GM23338 (cell line): ENCODE results near the gene PROSER2. TPM values are rescaled to one million over a fixed set of nuclear protein-coding genes. Genes with fewer than 3 reads are reported as not detected.

Experiments used
- ATAC-seq: fragments of 200-7000 bp; cut with Tn5 transposase; 3 replicates; pipeline ENCODE4 v1.9.1; 2020
- DNase-seq: peaks from one replicate; pipeline ENCODE4 v3.0.0-alpha.2; 2015; ENCODE audit warnings: low spot score
- H2AFZ ChIP-seq: fragments of 200-600 bp; sonication (generic); 2 replicates; pipeline ENCODE4 v1.8.0; 2016; ENCODE audit warnings: antibody characterized with exemption, mild to moderate bottlenecking, moderate library complexity
- H3F3A ChIP-seq: fragments of 200-600 bp; sonication (generic); replicated peaks from 2 replicates; pipeline ENCODE4 v1.8.0; 2017; ENCODE audit warnings: antibody characterized with exemption, mixed run types, low read depth
- H3K27ac ChIP-seq: fragments of 200-600 bp; sonication (generic); 2 replicates; pipeline ENCODE4 v1.6.1; 2016; ENCODE audit warnings: low read depth
- H3K27me3 ChIP-seq: fragments of 200-600 bp; sonication (generic); 2 replicates; pipeline ENCODE4 v1.8.0; 2016; ENCODE audit warnings: mild to moderate bottlenecking, mixed run types, moderate library complexity; ENCODE audit not compliant: insufficient read depth
- H3K36me3 ChIP-seq: fragments of 200-600 bp; sonication (generic); 2 replicates; pipeline ENCODE4 v1.8.0; 2016; ENCODE audit warnings: mild to moderate bottlenecking; ENCODE audit not compliant: insufficient read depth
- H3K4me1 ChIP-seq: fragments of 200-600 bp; sonication (generic); 2 replicates; pipeline ENCODE4 v1.8.0; 2016; ENCODE audit warnings: mild to moderate bottlenecking, moderate library complexity; ENCODE audit not compliant: insufficient read depth
- H3K4me2 ChIP-seq: fragments of 200-600 bp; sonication (generic); 2 replicates; pipeline ENCODE4 v1.7.1; 2017; ENCODE audit warnings: mixed run types
- H3K4me3 ChIP-seq: fragments of 200-600 bp; sonication (generic); 2 replicates; pipeline ENCODE4 v1.6.1; 2016; ENCODE audit warnings: mixed run types
- H3K79me2 ChIP-seq: fragments of 200-600 bp; sonication (generic); replicated peaks from 2 replicates; pipeline ENCODE4 v1.8.0; 2017; ENCODE audit warnings: mild to moderate bottlenecking; ENCODE audit not compliant: insufficient read depth
- H3K9me2 ChIP-seq: fragments of 200-600 bp; sonication (generic); 2 replicates; pipeline ENCODE4 v1.8.0; 2017; ENCODE audit not compliant: insufficient read depth
- H4K20me1 ChIP-seq: fragments of 200-600 bp; sonication (generic); replicated peaks from 2 replicates; pipeline ENCODE4 v1.8.0; 2017; ENCODE audit warnings: mild to moderate bottlenecking; ENCODE audit not compliant: insufficient read depth
- H3K27ac Mint-ChIP-seq: 2 replicates; pipeline ENCODE4 v1.8.0; 2020; ENCODE audit warnings: inconsistent platforms, mild to moderate bottlenecking, moderate library complexity, mixed read lengths
- H3K27me3 Mint-ChIP-seq: 3 replicates; pipeline ENCODE4 v1.8.0; 2022; ENCODE audit warnings: low read depth, mild to moderate bottlenecking, moderate library complexity, mixed read lengths, inconsistent platforms; ENCODE audit not compliant: insufficient read depth, poor library complexity
- H3K36me3 Mint-ChIP-seq: 3 replicates; pipeline ENCODE4 v1.8.0; 2021; ENCODE audit warnings: low read depth, mild to moderate bottlenecking, inconsistent platforms, moderate library complexity, mixed read lengths
- H3K4me1 Mint-ChIP-seq: 3 replicates; pipeline ENCODE4 v1.8.0; 2020; ENCODE audit warnings: mild to moderate bottlenecking, inconsistent platforms, mixed read lengths
- H3K4me3 Mint-ChIP-seq: 3 replicates; pipeline ENCODE4 v1.8.0; 2021; ENCODE audit warnings: moderate library complexity, mild to moderate bottlenecking, inconsistent platforms, mixed read lengths
- H3K9me3 Mint-ChIP-seq: 3 replicates; pipeline ENCODE4 v1.8.0; 2020; ENCODE audit warnings: moderate library complexity, mild to moderate bottlenecking, inconsistent platforms, mixed read lengths
- CREB1 ChIP-seq: fragments of 250-450 bp; sonication (Bioruptor Pico); IDR thresholded peaks from 2 replicates; pipeline ENCODE4 v1.5.0; 2020; ENCODE audit warnings: low read depth, mild to moderate bottlenecking, moderate library complexity
- EZH2 ChIP-seq: fragments of 200-600 bp; sonication (generic); IDR thresholded peaks from one replicate; pipeline ENCODE4 v1.8.0; 2017; ENCODE audit warnings: antibody characterized with exemption, mild to moderate bottlenecking, low read depth; ENCODE audit not compliant: unreplicated experiment
- EZH2phosphoT487 ChIP-seq: fragments of 200-600 bp; sonication (generic); IDR thresholded peaks from one replicate; pipeline ENCODE4 v1.8.1; 2018; ENCODE audit warnings: antibody characterized with exemption; ENCODE audit not compliant: unreplicated experiment
- JUNB ChIP-seq: IDR thresholded peaks from one replicate; pipeline ENCODE4 v1.6.1; 2016; ENCODE audit warnings: antibody characterized with exemption; ENCODE audit not compliant: unreplicated experiment
- NANOG ChIP-seq: IDR thresholded peaks from 2 replicates; pipeline ENCODE4 v1.6.1; 2016; ENCODE audit warnings: antibody characterized with exemption, borderline replicate concordance
- POLR2AphosphoS5 ChIP-seq: IDR thresholded peaks from 2 replicates; pipeline ENCODE4 v1.6.1; 2016; ENCODE audit warnings: antibody characterized with exemption, low read depth
- STAT1 ChIP-seq: IDR thresholded peaks from one replicate; pipeline ENCODE4 v1.6.1; 2016; ENCODE audit warnings: antibody characterized with exemption; ENCODE audit not compliant: unreplicated experiment
- ZNF114 ChIP-seq: fragments of 250-450 bp; sonication (Bioruptor Pico); IDR thresholded peaks from 2 replicates; pipeline ENCODE4 v1.5.0; 2020; ENCODE audit warnings: mild to moderate bottlenecking, moderate library complexity
- ZNF331 ChIP-seq: fragments of 250-450 bp; sonication (Bioruptor Pico); IDR thresholded peaks from 2 replicates; pipeline ENCODE4 v1.5.0; 2020; ENCODE audit warnings: low read depth, mild to moderate bottlenecking, moderate library complexity
- polyA plus RNA-seq: library from polyadenylated mRNA; unstranded; fragments of >200 nt; fragmentation: Nextera tagmentation; extraction: Ambion mirVana; gene quantifications from 2 replicates; pipeline ENCODE4 v1.2.1, GENCODE V29; 2016
- total RNA-seq: library from RNA; depleted of rRNA; stranded (reverse); fragments of >200 nt; shearing (Covaris generic); gene quantifications from 2 replicates; pipeline ENCODE4 v1.2.3, GENCODE V29; 2014
- TF ChIP-seq, protein P1 (sequence below): fragments of 250-450 bp; sonication (Bioruptor Pico); IDR thresholded peaks from 2 replicates; pipeline ENCODE4 v1.5.0; 2020; ENCODE audit warnings: mild to moderate bottlenecking, moderate library complexity
- TF ChIP-seq, protein P2 (sequence below), 2 experiments: fragments of 200-600 bp in 1 of 2; sonication (generic) in 1 of 2; conservative IDR thresholded peaks; 2 replicates each; pipeline versions ENCODE4 v1.5.1 to v1.6.1; 2016 to 2017; ENCODE audit warnings: antibody characterized with exemption in 2 of 2, low read depth in 2 of 2, mild to moderate bottlenecking in 2 of 2, moderate library complexity in 1 of 2

Gene PROSER2
- total and polyA plus RNA-seq, 2 experiments from 2014 or later, result 4.2 to 10.8 TPM

DNA sequence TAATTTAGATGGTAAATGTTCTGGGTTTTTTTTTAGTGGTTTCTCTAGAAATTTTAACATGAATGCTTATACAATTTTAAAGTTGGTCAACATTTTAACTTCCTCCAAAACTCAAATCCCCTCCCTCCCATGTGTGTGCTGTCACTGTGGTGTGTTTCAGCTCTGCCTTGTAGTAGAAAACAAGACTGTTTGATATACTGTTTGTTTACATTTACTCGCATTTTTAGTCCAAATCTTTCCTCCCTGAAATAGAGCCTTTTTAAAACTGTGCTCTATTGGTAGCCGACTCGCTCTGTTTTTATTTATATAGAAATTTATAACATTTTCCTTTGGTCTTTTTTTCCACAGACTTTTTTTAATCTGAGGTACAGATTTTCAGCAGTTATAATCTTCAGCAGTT, 19.3 kb downstream of the PROSER2 start (continued):
- TF ChIP-seq, protein P1, sequence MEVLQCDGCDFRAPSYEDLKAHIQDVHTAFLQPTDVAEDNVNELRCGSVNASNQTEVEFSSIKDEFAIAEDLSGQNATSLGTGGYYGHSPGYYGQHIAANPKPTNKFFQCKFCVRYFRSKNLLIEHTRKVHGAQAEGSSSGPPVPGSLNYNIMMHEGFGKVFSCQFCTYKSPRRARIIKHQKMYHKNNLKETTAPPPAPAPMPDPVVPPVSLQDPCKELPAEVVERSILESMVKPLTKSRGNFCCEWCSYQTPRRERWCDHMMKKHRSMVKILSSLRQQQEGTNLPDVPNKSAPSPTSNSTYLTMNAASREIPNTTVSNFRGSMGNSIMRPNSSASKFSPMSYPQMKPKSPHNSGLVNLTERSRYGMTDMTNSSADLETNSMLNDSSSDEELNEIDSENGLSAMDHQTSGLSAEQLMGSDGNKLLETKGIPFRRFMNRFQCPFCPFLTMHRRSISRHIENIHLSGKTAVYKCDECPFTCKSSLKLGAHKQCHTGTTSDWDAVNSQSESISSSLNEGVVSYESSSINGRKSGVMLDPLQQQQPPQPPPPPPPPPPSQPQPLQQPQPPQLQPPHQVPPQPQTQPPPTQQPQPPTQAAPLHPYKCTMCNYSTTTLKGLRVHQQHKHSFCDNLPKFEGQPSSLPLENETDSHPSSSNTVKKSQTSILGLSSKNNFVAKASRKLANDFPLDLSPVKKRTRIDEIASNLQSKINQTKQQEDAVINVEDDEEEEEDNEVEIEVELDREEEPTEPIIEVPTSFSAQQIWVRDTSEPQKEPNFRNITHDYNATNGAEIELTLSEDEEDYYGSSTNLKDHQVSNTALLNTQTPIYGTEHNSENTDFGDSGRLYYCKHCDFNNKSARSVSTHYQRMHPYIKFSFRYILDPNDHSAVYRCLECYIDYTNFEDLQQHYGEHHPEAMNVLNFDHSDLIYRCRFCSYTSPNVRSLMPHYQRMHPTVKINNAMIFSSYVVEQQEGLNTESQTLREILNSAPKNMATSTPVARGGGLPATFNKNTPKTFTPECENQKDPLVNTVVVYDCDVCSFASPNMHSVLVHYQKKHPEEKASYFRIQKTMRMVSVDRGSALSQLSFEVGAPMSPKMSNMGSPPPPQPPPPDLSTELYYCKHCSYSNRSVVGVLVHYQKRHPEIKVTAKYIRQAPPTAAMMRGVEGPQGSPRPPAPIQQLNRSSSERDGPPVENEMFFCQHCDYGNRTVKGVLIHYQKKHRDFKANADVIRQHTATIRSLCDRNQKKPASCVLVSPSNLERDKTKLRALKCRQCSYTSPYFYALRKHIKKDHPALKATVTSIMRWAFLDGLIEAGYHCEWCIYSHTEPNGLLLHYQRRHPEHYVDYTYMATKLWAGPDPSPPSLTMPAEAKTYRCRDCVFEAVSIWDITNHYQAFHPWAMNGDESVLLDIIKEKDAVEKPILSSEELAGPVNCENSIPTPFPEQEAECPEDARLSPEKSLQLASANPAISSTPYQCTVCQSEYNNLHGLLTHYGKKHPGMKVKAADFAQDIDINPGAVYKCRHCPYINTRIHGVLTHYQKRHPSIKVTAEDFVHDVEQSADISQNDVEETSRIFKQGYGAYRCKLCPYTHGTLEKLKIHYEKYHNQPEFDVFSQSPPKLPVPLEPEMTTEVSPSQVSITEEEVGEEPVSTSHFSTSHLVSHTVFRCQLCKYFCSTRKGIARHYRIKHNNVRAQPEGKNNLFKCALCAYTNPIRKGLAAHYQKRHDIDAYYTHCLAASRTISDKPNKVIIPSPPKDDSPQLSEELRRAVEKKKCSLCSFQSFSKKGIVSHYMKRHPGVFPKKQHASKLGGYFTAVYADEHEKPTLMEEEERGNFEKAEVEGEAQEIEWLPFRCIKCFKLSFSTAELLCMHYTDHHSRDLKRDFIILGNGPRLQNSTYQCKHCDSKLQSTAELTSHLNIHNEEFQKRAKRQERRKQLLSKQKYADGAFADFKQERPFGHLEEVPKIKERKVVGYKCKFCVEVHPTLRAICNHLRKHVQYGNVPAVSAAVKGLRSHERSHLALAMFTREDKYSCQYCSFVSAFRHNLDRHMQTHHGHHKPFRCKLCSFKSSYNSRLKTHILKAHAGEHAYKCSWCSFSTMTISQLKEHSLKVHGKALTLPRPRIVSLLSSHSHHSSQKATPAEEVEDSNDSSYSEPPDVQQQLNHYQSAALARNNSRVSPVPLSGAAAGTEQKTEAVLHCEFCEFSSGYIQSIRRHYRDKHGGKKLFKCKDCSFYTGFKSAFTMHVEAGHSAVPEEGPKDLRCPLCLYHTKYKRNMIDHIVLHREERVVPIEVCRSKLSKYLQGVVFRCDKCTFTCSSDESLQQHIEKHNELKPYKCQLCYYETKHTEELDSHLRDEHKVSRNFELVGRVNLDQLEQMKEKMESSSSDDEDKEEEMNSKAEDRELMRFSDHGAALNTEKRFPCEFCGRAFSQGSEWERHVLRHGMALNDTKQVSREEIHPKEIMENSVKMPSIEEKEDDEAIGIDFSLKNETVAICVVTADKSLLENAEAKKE, result no peak
- TF ChIP-seq STAT1, result no peak

DNA sequence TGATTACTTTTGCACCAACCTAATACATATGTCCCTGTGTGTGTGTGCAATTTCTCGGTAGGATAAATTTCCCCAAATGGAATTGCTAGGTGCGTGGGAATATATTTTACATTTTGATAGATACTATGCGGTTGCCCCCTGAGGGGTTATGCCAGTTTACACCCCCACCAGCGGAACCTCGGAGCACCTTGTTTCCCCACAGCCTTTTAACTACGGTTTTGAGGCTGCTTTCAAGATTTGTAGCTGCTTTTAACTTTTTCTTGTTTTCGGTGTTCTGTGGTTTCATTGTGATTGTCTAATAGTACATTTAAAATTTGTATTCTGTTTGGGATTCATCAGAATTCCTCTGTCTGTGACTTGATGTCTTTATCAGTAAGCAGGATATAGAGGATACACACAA, 22.0 kb downstream of the PROSER2 start:
- Histone ChIP-seq H3K79me2 (no peaks in the 10 kb centered on the region), H3K4me3 (no peak overlapping the region), H3K27me3 (no peaks in the 10 kb centered on the region), H3K4me2 (no peak overlapping the region), H4K20me1 (no peaks in the 10 kb centered on the region), H3F3A (no peaks in the 10 kb centered on the region), H3K27ac (no peak overlapping the region), H2AFZ (no peak overlapping the region), H3K9me2 (no peaks in the 10 kb centered on the region), H3K4me1 (no peaks in the 10 kb centered on the region), H3K36me3 (no peaks in the 10 kb centered on the region)
- Mint-ChIP-seq H3K9me3 (no peaks in the 10 kb centered on the region), H3K27me3 (peaks cover 8% of the 10 kb centered on the region), H3K36me3 (no peaks in the 10 kb centered on the region), H3K4me3 (no peak overlapping the region), H3K27ac (no peak overlapping the region), H3K4me1 (no peaks in the 10 kb centered on the region)
- ATAC-seq, result no peak
- no peak for DNase-seq
- TF ChIP-seq ZNF114 (CRISPR knock-in tag), result no peak
- TF ChIP-seq POLR2AphosphoS5, result no peak
- no peak for TF ChIP-seq JUNB
- no peak for TF ChIP-seq NANOG
- TF ChIP-seq, protein P2, sequence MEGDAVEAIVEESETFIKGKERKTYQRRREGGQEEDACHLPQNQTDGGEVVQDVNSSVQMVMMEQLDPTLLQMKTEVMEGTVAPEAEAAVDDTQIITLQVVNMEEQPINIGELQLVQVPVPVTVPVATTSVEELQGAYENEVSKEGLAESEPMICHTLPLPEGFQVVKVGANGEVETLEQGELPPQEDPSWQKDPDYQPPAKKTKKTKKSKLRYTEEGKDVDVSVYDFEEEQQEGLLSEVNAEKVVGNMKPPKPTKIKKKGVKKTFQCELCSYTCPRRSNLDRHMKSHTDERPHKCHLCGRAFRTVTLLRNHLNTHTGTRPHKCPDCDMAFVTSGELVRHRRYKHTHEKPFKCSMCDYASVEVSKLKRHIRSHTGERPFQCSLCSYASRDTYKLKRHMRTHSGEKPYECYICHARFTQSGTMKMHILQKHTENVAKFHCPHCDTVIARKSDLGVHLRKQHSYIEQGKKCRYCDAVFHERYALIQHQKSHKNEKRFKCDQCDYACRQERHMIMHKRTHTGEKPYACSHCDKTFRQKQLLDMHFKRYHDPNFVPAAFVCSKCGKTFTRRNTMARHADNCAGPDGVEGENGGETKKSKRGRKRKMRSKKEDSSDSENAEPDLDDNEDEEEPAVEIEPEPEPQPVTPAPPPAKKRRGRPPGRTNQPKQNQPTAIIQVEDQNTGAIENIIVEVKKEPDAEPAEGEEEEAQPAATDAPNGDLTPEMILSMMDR (conservative IDR thresholded peaks at IDR 0.05; ENCODE audit: low read depth in 2 of 2), result no peak
- no peak for TF ChIP-seq CREB1
- TF ChIP-seq EZH2phosphoT487, result no peak
- TF ChIP-seq STAT1, result no peak
- no peak for TF ChIP-seq ZNF331
- no peak for TF ChIP-seq EZH2
